Lower leg skin (tissue), 3 donors: Measurements from ENCODE around the gene MIER2.

ENCODE experiments used
- CTCF ChIP-seq, 3 donors: fragments of 450-650 bp; IDR thresholded peaks; one replicate each; pipeline ENCODE4 v1.5.1; 2016; ENCODE audit warnings: antibody characterized with exemption in 3 of 3, mild to moderate bottlenecking in 3 of 3, moderate library complexity in 2 of 3
- POLR2A ChIP-seq, 2 donors: fragments of 450-650 bp; IDR thresholded peaks; one replicate each; pipeline ENCODE4 v1.6.1; 2016 to 2017; ENCODE audit warnings: antibody characterized with exemption in 2 of 2, mild to moderate bottlenecking in 1 of 2, moderate library complexity in 1 of 2

- TF ChIP-seq CTCF (IDR thresholded peaks at IDR 0.05) (no peak), POLR2A (IDR thresholded peaks at IDR 0.05) (no peak)
Measured at GRCh38 chr19:273393-273792, 71.2 kb downstream of the MIER2 start.
